ENCODE measurements around the gene HBEGF.

The HBEGF gene

DNA sequence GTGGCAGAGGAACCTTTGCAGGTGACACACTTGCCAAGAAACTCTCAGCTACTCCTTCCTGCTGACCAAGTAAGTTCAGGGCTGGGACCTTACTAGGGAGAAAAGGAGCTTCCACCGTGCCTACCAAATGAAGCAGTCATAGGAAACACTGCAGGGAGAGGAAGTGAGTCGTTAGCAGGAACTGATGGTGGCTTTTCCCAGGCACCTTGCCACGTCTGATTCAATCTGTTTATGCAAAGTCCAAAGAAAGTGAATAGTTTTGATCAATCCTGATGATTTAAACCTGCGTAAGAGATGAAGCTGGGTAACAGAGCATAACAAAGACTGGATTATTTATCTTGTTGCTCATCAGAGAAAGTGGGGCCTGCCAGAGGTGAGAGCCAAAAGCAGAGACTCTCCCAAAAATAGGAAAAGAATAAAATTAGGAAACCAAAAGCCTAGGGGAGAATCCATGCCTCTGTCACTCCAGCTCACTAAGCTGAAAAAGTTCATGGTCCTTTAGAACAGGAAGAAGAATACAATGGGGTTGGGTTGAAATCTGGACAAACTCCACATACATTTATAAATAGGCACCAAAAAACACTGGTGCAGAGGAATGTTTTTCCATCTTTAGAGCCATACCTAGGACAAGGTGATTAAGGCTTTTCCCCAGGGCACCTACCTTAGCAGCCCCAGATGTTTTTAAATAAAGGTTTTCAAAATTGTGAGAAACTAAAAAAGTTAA is 34.2 kb downstream of the HBEGF start:
- in situ Hi-C loops (cut with HindIII; ENCODE audit: low sequenced_read_pairs) = no loop called here
- TF ChIP-seq, protein P1, sequence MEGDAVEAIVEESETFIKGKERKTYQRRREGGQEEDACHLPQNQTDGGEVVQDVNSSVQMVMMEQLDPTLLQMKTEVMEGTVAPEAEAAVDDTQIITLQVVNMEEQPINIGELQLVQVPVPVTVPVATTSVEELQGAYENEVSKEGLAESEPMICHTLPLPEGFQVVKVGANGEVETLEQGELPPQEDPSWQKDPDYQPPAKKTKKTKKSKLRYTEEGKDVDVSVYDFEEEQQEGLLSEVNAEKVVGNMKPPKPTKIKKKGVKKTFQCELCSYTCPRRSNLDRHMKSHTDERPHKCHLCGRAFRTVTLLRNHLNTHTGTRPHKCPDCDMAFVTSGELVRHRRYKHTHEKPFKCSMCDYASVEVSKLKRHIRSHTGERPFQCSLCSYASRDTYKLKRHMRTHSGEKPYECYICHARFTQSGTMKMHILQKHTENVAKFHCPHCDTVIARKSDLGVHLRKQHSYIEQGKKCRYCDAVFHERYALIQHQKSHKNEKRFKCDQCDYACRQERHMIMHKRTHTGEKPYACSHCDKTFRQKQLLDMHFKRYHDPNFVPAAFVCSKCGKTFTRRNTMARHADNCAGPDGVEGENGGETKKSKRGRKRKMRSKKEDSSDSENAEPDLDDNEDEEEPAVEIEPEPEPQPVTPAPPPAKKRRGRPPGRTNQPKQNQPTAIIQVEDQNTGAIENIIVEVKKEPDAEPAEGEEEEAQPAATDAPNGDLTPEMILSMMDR (IDR thresholded peaks at IDR 0.05; ENCODE audit: low read depth, low read length) = no peak
- no peak overlapping the region for H3K4me3 ChIP-seq (ENCODE audit: low read depth, low read length)
- DNase-seq (ENCODE audit: low read depth, low spot score) = peak; percentile 95

DNA sequence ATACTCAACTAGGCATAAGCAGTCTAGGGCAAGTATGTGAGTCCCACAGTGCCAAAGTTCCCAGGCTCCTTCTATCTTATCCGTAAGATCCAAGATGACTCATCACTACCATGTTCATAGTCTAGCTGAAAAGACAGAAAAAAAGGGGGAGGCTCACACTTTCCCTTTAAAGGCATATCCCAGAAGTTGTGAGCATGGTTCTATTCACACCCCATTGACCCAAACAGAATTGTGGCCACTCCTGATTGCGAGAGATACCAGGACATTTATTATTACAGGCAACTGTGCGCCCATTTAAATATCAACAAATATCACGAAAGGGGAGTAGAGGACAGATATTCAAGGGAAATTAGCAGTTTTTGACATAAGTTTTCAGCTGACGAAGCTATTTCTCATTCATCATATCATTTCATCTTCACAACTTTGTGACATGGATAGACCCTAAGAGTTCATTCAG is 35.4 kb downstream of the HBEGF start:
- peak; percentile 92 for DNase-seq (ENCODE audit: low read depth, low spot score)
- in situ Hi-C loops (cut with HindIII; ENCODE audit: low sequenced_read_pairs) = no loop called here
- no peak overlapping the region for H3K4me3 ChIP-seq (ENCODE audit: low read depth, low read length)
- TF ChIP-seq, protein P1 (IDR thresholded peaks at IDR 0.05; ENCODE audit: low read depth, low read length) = no peak

DNA sequence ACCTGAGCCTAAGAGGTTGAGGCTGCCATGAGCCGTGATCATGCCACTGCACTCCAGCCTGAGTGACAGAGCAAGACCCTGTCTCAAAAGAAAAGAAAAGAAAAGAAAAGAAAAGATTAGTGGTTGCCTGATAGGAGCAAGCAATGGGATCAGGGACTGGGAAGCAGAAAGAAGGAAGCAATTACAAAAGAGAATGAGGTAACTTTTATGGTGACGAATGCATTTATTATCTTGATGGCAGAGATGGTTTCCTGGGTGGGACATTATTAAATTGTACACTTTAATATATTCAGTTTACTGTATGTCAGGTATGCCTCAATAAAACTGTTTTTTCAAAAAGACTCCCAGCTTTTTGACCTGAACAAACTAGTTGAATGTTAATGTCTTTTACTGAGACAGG is 36.0 kb downstream of the HBEGF start:
- in situ Hi-C loops (cut with HindIII; ENCODE audit: low sequenced_read_pairs) = no loop called here
- DNase-seq (ENCODE audit: low read depth, low spot score) = no peak
- TF ChIP-seq, protein P1 (IDR thresholded peaks at IDR 0.05; ENCODE audit: low read depth, low read length) = no peak
- H3K4me3 ChIP-seq (ENCODE audit: low read depth, low read length) = no peak overlapping the region

DNA sequence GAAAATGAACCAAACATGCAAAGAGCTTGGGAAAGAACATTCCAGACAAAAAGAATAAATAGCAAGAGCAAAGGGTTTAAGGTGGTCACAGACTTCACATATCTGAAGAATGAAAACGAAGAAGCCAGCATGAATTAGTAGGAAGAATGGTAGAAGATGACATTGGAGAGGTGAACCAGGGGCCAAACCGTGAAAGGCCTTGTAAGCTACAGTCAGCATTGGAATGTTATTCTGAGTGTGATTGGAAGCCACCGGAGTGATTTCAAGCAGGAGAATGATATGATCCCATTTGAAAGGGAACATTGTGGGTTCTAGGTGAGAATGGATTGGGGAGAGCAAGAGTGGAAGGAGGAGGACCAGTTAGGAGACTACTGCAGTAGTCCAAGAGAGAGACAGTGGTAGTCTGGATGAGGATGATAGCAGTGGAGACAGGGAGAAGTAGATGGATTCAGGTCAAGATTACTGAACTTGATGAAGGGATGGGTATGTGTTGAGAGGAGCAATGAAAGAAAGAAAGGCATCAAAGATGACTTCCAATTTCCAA is 36.6 kb downstream of the HBEGF start:
- TF ChIP-seq, protein P1 (IDR thresholded peaks at IDR 0.05; ENCODE audit: low read depth, low read length) = no peak
- DNase-seq (ENCODE audit: low read depth, low spot score) = no peak
- H3K4me3 ChIP-seq (ENCODE audit: low read depth, low read length) = no peak overlapping the region
- in situ Hi-C loops (cut with HindIII; ENCODE audit: low sequenced_read_pairs) = no loop called here

DNA sequence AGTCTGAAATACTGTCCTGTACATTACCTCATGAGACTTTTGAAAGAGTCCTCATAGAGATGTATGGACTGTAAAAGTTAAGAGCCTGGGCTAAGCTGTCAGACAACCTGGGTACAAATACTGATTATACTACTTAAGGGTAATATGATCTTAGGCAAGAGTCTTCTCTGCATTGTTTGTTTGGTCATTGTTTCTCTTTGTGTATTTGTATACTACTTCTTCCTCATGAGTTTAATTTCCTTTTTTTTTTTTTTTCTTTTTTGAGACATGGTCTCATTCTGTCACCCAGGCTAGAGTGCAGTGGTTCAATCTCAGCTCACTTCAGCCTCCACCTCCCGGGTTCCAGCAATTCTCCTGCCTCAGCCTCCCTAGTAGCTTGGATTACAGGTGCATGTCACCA is 40.9 kb downstream of the HBEGF start:
- in situ Hi-C loops (cut with HindIII; ENCODE audit: low sequenced_read_pairs) = no loop called here
- TF ChIP-seq, protein P1 (IDR thresholded peaks at IDR 0.05; ENCODE audit: low read depth, low read length) = no peak
- H3K4me3 ChIP-seq (ENCODE audit: low read depth, low read length) = no peak overlapping the region
- DNase-seq (ENCODE audit: low read depth, low spot score) = no peak

DNA sequence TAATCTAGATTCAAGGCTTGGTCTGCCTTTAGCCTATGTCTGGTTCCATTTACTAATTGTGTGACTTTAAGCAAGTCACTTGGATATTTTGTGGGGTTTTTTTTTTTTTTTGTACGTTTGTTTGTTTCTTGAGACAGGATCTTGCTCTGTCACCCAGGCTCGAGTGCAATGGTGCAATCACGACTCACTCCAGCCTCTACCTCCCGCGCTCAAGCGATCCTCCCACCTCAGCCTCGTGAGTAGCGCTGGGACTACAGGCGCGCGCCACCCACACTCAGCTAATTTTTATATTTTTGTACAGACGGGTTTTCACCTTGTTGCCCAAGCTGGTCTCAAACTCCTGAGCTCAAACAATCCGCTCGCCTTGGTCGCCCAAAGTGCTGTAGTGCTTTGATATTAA is 42.4 kb downstream of the HBEGF start:
- H3K4me3 ChIP-seq (ENCODE audit: low read depth, low read length) = no peak overlapping the region
- in situ Hi-C loops (cut with HindIII; ENCODE audit: low sequenced_read_pairs) = no loop called here
- TF ChIP-seq, protein P1 (IDR thresholded peaks at IDR 0.05; ENCODE audit: low read depth, low read length) = no peak
- no peak for DNase-seq (ENCODE audit: low read depth, low spot score)
